H1 (cell line): ENCODE data around the gene YPEL2. TPM values are rescaled to one million over a fixed set of nuclear protein-coding genes. Genes with fewer than 3 reads are reported as not detected.

Experiments
- ATF3 ChIP-seq: IDR thresholded peaks from 2 replicates; pipeline ENCODE4 v1.6.1; 2011; ENCODE audit warnings: low read depth, mild to moderate bottlenecking, low read length; ENCODE audit not compliant: insufficient read depth
- CHD1 ChIP-seq: IDR thresholded peaks from 2 replicates; pipeline ENCODE4 v1.6.1; 2012; ENCODE audit warnings: low read depth, low read length, improper control_type of control experiment
- TCF12 ChIP-seq: IDR thresholded peaks from 2 replicates; pipeline ENCODE4 v1.6.1; 2011; ENCODE audit warnings: low read depth, mild to moderate bottlenecking, low read length
- polyA plus RNA-seq, 7 experiments: library from polyadenylated mRNA; depleted of rRNA in 3 of 7; stranded (reverse) in 5 of 7; unstranded in 2 of 7; fragments of >200 nt in 5 of 7; fragments of 200-250 nt in 2 of 7; gene quantifications; 1 replicate in 5 of 7; 2 replicates in 1 of 7; 4 replicates in 1 of 7; pipeline versions ENCODE4 v1.2.1 to v1.2.3, GENCODE V29; 2011 to 2013; ENCODE audit warnings: missing spikeins in 2 of 7, mixed read lengths in 2 of 7
- total RNA-seq: library from RNA; stranded (reverse); fragmentation: NEBNext Ultra II Directional; extraction: Animal tissue kit (Norgen Biotek cat#: 25700); gene quantifications from 2 replicates; pipeline ENCODE4 v1.2.1, GENCODE V29; 2021

Gene YPEL2
- total and polyA plus RNA-seq, 2 of the 8 experiments (the other 6 are each of a cell fraction or from before 2014, with no cell fraction given) = 1.6 to 3.5 TPM

GRCh38 chr17:59428916-59429485 lies 97.5 kb downstream of the YPEL2 start (continued):
- TF ChIP-seq CHD1 (no peak), TCF12 (no peak), ATF3 (no peak)
